ENCODE results near the gene EPN2.

DNA sequence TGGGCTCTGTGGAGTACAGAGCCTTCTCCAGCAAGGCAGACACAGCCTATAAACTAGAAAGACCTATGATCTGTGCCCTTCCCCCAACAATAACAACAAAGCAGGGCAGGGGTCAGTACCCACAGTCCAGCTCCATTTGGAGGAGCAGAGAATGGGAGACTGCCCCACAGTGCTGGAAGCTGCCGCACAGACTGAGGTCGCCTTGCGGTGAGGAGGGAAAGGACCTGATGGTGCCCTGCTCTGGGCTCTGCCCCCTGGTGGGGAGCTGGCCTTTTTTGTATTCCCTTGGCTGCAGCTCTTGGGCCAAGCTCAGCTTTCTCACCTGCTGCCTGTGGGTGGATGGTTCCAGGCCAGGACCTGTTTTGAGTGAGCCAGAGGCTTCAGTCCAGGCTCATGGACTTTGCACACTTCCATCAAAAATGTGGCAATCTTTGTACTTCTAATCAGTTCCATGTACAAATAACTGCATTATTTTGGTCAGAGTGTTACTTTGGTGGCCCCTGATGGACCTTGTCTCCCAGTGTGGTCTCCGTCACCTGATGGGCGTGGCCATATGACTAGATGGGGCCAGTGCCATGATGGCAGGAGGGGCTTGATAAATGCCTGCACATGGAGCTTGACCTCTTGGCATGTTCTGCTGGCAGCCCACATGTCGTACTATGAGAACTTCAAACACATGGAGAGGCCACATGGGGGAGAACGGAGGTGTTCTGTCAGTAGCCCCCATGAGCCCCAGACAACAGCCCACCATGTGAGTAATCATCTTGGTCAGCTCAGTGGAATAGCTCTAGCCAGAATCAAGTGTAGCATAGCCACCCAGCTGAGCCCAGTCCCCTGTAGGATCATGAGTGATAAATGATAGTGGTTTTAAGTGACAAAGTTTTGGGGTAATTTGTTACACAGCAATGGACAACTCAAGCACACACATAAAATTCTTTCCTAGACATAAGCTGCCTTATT is 101.1 kb downstream of the EPN2 start:
- peak; percentile 33 to 54 (median 47) for TF ChIP-seq CTCF (IDR thresholded peaks at IDR 0.05)
- TF ChIP-seq POLR2A (IDR thresholded peaks at IDR 0.05) = no peak

Data from testis (tissue), 2 donors.